Measurements from ENCODE around the gene CUL9.
A peak's percentile ranks its signal among the peaks of the same experiment; 100 is the strongest.

Gene CUL9

DNA sequence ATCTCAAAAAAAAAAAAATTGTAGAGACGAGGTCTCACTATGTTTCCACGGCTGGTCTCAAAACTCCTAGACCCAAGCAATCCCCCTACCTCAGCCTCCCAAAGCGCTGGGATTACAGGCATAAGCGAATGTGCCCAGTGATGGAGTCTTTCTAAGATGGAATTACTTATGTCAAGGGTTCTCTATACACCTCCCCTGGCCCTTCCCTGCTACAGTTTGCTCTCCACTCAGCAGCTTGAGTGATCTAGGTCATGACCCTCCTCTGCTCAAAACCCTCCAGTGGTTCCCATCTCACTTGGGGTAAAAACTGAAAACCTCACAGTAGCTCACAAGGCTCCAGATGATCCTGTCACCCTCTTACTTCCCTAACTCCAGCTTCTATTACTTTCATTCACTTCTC, 49.1 kb downstream of the CUL9 start:
- DNase-seq: no peak

DNA sequence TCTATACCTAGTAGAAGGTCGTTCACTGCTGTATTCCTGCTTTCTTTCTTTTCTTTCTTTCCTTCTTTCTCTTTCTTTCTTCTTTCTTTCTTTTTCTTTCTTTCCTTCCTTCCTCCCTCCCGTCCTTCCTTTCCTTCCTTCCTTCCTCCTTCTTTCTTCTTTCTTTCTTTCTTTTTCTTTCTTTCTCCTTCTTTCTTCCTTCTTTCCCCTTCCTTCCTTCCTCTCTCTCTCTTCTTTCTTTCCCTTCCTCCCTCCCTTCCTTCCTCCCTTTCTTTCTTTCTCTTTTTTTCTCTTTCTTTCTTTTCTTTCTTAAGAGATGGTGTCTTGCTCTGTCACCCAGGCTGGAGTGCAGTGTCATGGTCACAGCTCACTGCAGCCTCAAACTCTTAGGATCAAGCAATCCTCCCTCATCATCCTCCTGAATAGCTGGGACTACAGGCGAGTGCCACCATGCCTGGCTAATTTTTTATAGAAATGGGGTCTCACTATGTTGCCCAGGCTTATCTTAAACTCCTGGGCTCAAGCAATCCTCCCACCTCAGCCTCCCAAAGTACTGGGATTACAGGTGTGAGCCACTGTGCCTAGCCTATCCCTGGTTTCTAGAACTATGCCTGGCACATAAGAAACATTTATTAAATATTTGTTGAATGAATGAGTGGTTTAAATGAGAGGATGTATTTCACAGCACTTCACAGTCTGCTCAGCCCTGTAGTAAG, 49.9 kb downstream of the CUL9 start:
- no peak for DNase-seq

DNA sequence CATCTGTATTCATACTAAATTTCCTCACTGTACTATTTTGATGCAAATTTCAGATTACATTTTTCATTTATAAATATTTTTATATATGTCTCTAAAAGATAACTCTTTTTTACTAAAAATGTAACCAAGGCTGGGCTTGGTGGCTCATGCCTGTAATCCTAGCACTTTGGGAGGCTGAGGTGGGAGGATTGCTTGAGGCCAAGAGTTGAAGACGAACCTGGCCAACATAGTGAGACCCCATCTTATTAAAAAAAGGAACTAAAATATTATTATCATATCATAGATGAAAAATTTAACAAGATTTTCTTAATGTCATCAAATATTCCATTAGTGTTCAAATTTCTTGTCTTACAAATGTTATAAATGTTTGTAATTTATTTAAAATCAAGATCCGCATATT, 53.8 kb downstream of the CUL9 start:
- DNase-seq: no peak

DNA sequence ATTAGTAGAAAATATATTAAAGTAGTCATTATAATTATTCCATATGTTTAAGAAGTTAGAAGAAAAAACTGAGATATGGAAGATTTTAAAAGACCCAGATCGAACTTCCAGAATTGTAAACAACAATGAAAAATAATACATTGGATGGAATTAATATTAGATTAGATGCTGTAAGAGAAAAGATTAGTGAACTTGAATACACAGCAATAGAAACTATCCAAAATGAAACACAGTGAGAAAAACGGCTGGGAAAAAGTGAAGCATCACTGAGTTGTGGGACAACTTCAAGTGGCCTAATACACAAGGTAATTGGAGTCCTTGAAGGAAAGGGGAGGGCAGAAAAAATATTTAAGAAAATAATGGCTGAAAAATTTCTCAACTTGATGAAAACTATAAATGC, 57.1 kb downstream of the CUL9 start:
- DNase-seq: no peak

DNA sequence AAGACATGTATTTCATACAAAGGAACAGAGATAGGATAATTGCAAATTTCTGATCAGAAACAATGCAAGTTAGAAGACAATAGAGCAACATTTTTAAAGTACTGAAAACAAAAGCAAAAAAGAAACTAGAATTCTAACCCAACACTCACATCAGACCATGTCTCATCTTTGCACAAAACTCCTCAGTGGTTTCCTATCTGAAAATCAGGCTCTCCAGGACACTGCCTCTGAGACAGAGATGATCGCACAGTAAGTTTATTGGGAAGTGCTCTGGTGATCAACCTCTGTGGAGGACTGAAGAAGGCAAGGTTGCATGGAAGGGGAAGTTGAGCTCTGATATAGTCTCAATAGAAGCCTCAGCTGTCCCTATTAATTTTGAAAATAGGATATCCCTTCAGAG, 59.0 kb downstream of the CUL9 start:
- DNase-seq: no peak

DNA sequence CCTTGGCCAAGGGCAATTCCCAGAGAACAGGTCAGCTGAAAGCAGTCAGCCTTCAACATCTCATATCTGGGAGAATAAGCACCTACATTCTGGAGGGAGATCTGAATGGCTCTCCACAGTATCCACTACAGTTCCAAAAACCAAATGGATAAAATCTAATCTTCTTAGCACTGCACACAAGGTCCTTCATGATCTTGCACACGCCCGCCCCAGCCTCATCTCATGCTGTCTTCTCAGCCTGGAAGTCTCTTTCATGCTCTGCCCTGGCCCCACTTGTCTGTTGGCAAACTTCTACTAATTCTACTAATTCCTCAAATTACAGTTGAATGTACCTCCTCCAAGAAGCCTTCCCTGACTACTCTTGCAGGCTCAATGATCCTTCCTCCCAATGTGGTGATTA, 59.5 kb downstream of the CUL9 start:
- DNase-seq: no peak

DNA sequence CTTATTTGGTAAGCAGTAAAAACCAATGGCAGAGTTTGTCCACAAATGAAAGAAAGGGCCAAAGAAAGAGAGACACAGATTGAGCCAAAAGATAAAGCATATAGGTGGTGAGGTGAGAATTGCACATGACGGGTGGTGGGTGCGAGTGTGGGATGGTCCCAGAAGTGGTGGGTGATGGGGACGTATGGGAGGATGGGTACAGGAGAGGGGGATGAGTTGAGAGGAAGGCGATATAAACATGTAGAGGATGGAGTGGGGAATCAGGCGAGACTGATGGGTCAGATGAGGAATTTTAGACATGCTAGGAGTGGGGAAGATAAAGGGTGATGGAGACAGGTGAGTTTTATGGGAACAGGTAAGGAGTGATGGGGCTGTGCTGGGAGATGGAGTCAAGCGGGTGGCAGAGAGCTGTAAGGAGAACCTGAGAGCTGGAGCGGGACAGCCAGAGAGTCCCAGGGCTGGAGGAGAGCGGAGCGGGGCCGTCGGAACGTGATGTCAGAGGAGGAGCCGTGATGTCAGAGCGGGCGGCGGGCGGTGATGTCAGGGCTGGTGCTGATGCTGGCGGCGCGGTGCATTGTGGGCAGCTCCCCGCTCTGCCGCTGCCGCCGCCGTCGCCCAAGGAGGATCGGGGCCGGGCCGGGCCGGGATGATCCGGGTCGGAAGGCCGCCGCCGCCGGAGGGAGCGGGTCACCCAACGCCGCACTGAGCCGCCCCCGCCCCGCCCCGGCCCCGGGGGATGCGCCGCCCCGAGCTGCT, 61.1 kb downstream of the CUL9 start, which contains the start of gene TTBK1:
Gene TTBK1, plus strand, starts transcription at position 574 of the 756 bp plus-strand sequence. CDS start 3,180 bp downstream, outside the sequence.
- DNase-seq: no peak

DNA sequence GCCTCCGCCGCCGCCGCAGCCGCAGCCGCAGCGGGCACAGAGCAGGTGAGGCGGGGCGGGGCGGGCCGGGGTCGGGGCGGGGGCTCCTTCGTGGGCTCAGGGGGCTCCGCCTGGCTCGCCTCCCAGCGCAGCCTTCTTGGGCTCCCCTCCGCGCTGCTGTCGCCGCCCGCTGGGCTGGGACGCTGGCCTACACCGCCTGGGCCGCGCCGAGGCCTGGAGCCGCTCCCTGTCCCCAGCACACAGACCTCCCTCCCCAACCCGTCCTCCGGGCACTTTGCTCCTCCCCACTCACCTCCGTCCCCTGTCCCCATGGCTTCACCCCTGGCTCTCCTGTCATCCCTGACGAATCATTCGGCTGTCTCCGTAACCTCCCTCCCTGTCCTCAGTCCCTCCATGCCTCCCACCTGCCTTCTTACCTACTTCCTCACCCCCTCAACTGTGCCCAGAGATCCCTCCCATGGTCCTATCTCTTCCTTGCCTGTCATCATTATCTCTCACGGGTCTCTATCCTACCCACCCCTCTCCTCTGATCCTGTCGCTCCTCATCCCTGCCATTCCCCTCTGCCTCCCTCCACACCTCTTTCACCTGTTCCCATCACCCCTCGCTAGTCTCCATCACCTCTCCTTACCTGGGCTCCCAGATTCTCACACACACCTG, 61.8 kb downstream of the CUL9 start:
- no peak for DNase-seq

DNA sequence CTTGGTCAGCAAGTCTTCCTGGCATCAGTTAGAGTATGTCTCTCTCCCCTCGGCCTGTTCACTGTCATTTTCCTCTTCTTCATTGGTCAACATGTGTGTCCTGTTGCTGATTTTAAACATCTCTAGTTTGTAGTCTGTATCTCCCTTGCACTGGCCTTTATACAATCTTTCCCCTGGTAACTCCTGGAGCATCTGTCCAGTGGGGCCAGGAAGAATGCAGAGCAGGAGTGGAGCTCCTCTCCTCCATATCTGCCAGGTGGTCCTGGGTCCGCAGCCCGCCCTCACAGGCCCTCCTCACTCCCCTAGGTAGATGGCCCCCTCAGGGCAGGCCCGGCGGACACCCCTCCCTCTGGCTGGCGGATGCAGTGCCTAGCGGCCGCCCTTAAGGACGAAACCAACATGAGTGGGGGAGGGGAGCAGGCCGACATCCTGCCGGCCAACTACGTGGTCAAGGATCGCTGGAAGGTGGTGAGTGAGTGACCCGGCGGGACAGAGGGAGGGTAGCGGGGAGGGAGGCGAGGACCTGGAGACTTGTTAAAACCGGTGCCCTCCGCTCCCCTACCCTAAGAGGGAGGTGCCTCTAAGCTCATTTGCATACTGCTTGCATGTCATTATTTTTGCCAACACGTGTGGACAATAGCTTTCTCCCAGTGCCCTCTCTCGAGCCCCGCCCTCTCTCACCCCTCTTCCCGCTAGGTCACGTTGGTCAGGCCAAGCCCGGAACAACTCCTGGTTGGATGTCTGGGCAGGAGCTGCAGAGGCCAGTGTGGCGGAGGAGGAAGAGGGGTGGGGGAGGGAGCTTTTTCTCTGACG, 64.5 kb downstream of the CUL9 start:
- no peak for DNase-seq

DNA sequence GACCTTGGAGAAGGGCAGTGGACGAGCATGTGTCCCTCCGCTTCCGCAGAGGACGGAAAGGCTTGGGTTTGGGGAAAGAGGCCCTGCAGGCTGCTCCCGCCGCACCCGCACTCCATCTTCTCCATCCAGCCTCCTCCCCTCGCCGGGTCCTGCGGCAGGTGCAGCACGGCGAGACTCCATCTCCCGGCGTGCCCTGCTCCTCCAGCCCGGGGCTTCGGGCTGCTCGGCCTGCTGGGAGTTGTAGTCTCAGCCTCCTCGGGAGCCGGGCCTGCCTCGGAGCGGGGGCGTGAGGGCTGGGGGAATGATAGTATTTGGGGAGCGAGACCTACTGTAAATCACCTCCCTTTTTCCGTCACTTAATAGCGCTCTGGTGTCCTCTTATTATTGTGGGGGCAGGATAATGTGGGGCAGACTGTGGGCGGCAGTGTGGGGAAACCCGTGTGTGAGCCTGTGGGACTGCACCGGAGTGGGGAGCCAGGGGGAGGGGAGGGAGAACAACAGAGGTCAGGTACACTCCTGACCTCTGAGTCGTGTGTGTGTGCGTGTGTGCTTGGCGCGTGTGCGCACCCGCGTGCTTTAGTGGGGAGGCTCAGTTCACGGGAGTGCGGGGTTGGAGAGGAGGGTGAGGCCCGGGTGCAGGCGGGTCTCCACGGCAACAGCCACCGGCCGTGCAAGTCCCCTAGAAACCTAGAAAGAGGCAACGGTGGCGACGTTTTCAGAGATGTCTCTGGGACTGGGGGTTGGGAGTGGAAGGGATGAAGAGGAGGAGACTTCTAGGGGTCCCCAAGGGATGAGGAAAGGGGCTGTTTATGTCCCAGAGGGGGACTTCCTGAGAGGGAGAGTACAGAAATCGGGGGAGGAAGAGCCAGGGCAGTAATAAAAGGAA, 65.4 kb downstream of the CUL9 start:
- peak; percentile 75 to 80 for DNase-seq

DNA sequence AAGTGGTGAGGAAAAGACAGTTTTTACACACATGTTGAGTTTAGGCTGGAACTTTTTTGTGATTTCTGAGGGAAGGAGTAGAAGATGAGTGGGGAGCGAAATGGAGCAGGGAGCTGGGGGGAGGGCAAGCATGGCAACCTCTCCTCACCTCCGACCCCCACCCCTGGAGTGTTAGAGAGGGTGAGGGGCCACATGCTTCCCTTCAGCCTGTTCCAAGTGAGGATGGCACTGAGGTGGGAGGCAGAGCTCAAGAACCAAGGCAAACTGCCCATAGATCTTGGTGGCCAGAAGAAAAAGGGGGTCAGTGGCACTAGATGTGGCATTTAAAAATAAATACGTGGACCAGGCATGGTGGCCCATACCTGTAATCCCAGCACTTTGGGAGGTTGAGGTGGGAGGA, 66.1 kb downstream of the CUL9 start:
- DNase-seq: no peak

DNA sequence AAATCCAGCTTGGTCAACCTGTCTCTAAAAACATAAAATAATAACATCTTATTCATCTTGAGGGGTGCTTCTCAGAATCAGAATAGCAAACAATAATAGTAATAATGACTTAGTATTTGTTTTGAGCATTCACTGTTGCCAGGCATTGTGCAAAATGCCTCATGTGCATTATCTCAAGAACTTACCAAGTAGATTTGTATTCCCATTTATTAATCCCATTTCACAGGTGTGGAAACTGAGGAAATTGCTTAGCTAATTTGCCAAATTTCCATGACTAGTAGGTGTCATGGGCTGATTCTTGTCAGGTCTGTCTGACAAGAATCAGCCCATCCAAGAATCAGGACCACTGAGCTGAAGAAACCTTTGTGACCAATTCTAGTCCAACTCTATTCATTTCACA, 66.8 kb downstream of the CUL9 start:
- no peak for DNase-seq

DNA sequence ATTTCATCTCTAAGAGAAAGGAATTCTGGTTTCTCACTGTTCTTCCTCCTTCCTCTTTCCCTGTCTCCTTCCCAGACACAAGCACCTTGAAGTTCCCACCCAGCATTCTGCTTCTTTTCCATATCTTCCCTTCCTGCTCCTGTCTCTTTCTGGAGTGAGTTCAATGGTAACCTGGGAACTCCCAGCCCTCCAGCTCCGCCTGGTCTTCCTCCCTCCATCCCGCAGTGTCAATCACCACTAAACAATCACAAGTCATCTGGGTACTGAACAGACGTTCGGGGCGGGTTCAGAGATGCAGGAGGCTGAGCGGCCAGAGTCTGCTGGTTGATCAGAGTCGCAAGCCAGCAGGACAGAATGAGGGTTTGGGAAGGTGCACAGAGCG, 69.0 kb downstream of the CUL9 start:
- no peak for DNase-seq

DNA sequence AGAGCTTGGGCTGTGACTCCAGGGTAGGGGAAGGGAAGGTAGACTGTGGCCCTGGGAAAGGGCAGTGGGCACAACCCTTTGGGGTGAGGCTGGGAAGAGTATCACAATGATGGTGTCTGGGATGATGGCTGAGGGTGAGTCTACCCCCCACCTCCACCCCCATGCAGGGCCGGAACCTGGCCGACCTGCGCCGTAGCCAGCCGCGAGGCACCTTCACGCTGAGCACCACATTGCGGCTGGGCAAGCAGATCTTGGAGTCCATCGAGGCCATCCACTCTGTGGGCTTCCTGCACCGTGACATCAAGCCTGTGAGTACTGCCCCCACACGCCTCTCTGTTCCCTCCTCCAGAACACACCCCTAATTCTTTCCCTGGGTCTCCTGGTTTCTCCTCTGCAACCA, 71.4 kb downstream of the CUL9 start:
- no peak for DNase-seq

DNA sequence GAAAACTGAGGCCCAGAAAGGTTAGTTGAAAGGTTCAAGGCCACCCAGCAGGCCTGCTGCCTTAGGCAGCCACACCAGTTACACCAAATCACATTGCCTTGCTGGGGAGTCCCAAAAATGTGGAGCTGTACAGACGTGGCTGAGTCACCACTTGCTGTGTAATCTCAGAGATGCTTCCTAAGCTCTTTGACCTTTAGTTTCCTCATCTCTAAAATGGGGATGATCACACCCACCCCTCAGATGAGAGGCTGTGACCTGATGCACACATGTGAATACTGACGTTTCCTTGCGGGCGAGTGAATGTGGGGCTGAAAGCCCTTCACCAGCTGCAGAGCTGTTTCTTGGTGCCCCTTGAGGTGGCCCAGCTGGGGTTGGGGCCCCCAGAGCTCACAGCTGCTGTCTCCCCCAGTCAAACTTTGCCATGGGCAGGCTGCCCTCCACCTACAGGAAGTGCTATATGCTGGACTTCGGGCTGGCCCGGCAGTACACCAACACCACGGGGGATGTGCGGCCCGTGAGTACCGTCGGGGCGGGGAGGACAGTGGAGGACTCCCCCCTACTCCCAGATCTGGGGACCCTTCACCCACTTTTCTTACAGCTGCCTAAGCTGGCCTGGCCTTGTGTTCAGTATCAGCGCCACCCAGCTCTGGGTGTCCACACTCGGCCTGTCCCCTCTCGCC, 72.3 kb downstream of the CUL9 start:
- no peak for DNase-seq

DNA sequence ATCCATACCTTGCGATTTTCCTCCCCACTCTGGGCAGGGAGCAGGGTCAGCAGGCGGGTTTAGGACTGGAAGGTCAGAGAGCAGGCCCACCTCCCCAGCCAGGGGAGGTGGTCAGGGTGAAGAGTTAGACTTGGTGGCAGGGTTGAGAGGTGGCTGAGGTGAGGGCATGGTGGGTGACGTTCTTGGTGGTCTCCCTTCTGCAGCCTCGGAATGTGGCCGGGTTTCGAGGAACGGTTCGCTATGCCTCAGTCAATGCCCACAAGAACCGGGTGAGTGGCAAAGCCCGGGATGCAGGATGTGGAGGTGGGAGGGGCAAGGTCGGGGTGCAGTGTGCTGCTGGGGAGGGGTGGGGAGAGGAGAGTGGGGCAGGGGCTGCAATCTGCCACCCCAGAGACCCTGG, 72.8 kb downstream of the CUL9 start:
- DNase-seq: no peak

DNA sequence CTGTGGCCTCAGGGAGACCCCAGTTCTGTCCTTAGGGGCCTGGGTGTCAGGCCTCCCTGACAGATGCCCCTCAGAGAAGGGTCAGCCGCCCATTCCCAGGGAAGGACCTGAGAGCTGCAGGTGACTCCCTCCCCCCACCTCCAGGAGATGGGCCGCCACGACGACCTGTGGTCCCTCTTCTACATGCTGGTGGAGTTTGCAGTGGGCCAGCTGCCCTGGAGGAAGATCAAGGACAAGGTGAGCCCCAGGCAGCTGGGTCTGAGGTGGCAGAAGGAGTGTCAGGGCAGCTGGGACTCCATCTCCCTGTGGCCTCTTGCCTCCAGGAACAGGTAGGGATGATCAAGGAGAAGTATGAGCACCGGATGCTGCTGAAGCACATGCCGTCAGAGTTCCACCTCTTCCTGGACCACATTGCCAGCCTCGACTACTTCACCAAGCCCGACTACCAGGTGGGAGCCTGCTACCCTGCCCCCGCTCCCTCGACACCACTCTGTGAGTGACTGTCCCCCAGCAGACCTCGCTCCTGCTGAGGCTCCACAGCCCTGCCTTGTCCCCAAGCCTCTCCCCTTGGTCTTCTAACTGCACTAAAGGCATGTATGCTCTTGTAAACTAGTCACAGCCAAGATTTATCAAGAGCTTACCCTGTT, 73.5 kb downstream of the CUL9 start:
- DNase-seq: no peak

DNA sequence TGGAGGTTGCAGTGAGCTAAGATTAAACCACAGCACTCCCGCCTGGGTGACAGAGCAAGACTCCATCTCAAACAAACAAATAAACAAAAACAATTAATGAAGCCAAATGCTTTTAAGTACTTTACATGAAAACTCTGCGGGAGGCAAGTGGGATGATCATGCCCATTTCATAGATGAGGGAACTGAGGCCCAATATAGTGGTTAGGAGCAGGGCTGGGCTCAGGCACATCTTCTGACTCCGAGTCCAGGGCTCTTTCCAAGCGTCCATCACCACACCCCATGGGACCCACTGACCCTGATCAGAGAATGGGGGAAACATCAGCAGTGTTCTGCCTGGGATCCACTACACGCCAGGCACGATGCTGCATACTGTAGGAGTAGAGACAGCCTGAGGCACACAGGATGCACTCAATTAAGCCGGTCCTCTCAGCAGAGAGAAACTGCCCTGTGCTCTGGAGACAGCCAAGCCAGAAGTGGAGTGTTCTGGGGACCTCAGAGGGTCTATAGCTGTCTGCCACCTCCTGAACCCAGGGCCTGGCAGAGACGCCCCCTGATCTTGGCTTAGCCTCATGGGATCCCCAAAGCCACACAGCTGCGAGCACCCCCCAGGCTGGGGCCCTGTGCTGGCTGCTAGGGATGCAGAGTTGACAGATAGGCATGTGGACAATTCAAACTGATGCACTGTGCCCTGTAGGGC, 74.8 kb downstream of the CUL9 start:
- no peak for DNase-seq

DNA sequence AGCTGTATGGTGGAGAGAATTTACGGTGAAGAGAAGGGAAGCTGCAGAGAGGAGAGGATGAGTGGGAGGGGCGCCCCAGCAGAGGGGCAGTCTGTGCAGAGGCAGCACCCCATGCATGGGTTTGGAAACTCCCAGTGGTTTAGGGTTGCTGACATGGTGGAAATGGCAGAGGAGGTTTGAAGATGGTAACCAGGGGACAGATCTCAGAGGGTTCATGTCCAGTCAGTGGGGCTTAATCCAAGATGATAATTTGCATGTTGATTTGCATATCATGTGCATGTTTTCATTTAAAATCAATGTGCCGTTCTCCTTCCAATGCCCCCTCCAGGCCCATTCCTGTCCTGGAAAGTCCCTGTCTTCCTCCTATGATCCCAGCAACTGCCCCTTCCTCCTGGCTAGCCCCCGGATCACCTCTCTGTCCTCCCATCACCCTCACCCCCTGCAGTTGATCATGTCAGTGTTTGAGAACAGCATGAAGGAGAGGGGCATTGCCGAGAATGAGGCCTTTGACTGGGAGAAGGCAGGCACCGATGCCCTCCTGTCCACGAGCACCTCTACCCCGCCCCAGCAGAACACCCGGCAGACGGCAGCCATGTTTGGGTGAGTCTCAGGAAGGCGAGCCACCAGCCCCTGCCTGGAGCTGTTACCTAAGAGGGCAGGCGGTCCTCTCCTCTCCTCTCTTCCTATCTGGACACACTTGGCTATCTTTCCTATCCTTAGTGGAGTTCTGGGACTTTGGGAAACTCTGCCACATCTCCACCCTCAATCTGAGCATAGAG, 75.6 kb downstream of the CUL9 start:
- DNase-seq: no peak

DNA sequence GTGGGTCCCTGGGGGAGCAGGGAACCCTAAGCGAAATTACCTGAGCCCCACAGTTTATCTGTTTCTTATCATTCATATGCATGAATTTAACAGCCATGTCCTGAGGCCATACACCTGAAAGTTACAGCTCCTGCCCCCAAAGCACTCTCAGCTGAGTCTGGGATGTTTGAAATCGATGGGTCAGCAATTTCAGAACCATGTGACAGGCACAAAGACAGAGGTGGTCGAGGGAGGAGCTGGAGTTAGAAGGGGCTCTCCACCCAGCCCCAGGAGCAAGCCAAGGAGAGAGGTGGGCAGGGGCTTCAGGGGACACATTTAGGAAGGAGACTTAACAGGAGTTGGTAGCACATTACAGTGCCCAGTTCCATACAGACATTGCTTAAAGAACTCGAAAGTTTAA, 76.2 kb downstream of the CUL9 start:
- DNase-seq: no peak
